C4-2B (cell line): ENCODE measurements around the gene FBXO8.

Experiments
- ZFX ChIP-seq: fragments of 450-650 bp; IDR thresholded peaks from 2 replicates; pipeline ENCODE4 v1.6.1; 2017
- TF ChIP-seq, protein P1 (sequence below): fragments of 450-650 bp; conservative IDR thresholded peaks from 2 replicates; pipeline ENCODE4 v1.5.1; 2017; ENCODE audit warnings: mild to moderate bottlenecking

DNA sequence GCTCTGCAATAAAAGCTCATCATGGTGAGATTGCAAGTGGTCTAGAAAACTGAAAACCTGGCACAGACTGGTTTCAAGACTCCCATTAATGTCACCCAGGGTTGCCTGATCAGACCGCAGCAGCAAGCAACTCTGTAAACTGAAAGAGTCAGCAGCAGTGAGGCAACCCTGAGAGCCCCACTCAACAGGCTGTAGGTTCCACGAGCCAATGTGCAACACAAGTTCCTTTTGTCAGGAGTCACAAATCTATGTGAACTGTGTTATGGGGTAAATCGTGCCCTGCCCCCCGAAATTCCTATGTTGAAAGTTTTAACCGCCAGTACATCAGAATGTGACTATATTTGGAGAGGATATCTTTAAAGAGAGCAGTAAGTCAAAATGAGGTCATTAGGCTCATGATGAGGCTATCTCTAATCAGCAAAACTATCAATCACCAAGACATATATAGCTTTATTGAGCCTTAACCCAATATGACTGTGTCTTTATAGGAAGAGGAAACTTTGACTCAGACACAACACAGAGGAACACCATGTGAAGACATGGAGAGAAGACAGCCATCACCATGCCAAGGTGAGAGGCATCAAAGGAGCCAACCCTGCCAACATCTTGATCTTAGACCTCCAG is 94.0 kb downstream of the FBXO8 start:
- TF ChIP-seq, protein P1, sequence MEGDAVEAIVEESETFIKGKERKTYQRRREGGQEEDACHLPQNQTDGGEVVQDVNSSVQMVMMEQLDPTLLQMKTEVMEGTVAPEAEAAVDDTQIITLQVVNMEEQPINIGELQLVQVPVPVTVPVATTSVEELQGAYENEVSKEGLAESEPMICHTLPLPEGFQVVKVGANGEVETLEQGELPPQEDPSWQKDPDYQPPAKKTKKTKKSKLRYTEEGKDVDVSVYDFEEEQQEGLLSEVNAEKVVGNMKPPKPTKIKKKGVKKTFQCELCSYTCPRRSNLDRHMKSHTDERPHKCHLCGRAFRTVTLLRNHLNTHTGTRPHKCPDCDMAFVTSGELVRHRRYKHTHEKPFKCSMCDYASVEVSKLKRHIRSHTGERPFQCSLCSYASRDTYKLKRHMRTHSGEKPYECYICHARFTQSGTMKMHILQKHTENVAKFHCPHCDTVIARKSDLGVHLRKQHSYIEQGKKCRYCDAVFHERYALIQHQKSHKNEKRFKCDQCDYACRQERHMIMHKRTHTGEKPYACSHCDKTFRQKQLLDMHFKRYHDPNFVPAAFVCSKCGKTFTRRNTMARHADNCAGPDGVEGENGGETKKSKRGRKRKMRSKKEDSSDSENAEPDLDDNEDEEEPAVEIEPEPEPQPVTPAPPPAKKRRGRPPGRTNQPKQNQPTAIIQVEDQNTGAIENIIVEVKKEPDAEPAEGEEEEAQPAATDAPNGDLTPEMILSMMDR = no peak
- TF ChIP-seq ZFX = no peak
